Choroid plexus epithelial cell (primary cell): ENCODE data around the gene RERE.

ENCODE experiments used
- DNase-seq: peaks from one replicate; pipeline ENCODE4 v3.0.0-alpha.2; 2010; ENCODE audit warnings: low read depth
- H3K4me3 ChIP-seq: 2 replicates; pipeline ENCODE4 v1.5.1; 2011; ENCODE audit warnings: low read depth, mild to moderate bottlenecking, control low read depth, low read length, moderate library complexity
- TF ChIP-seq, protein P1 (sequence below): conservative IDR thresholded peaks from 2 replicates; pipeline ENCODE4 v1.5.1; 2011; ENCODE audit warnings: low read depth, mild to moderate bottlenecking, control low read depth, inconsistent platforms, low read length, moderate library complexity

Gene RERE

GRCh38 chr1:8862528-8862927 lies 45.1 kb upstream of the RERE start:
- DNase-seq = peak; percentile 44
- no peak overlapping the region for H3K4me3 ChIP-seq
- TF ChIP-seq, protein P1, sequence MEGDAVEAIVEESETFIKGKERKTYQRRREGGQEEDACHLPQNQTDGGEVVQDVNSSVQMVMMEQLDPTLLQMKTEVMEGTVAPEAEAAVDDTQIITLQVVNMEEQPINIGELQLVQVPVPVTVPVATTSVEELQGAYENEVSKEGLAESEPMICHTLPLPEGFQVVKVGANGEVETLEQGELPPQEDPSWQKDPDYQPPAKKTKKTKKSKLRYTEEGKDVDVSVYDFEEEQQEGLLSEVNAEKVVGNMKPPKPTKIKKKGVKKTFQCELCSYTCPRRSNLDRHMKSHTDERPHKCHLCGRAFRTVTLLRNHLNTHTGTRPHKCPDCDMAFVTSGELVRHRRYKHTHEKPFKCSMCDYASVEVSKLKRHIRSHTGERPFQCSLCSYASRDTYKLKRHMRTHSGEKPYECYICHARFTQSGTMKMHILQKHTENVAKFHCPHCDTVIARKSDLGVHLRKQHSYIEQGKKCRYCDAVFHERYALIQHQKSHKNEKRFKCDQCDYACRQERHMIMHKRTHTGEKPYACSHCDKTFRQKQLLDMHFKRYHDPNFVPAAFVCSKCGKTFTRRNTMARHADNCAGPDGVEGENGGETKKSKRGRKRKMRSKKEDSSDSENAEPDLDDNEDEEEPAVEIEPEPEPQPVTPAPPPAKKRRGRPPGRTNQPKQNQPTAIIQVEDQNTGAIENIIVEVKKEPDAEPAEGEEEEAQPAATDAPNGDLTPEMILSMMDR = peak; percentile 82

- no peak overlapping the region for H3K4me3 ChIP-seq
- TF ChIP-seq, protein P1 = no peak
- DNase-seq = no peak
Observed at GRCh38 chr1:8860738-8861516, 43.5 kb upstream of the RERE start.

GRCh38 chr1:8858888-8859706 lies 41.7 kb upstream of the RERE start:
- no peak overlapping the region for H3K4me3 ChIP-seq
- DNase-seq = peak; percentile 87
- TF ChIP-seq, protein P1 = peak; percentile 80

GRCh38 chr1:8858112-8858668 lies 40.8 kb upstream of the RERE start:
- TF ChIP-seq, protein P1 = no peak
- H3K4me3 ChIP-seq = no peak overlapping the region
- peak; percentile 96 for DNase-seq

DNA sequence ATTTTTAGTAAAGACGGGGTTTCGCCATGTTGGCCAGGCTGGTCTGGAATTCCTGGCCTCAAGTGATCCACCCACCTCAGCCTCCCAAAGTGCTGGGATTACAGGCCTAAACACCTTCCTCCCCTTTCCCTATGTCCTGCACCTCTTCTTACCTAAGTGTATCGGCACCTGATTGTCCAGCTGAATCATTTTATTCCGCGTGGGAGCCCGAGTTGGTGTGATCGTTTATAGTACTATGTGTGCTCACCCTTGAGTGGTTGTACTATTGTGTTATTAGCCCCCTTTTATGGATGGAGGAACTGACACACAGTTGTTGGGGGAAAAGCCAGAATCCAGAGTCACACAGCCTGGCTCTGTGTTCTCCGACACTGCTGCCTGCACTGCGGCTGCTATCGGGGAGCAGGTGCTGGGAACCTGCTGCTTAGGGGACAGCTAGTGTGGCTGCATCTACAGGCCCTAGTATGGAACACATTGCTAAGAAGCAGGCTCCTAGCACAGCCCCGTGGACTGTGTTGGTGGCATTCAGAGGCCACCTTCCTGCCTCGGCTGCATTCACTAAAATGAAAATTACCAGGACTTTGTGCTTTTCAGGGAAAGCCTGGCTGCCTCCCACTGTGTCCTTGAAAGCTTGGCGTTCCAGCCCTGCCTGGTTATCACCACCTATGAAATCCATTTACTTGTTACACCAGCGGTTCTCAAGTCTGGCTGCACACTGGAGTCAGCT lies 39.4 kb upstream of the RERE start:
- TF ChIP-seq, protein P1 = no peak
- no peak overlapping the region for H3K4me3 ChIP-seq
- DNase-seq = no peak

- TF ChIP-seq, protein P1 = no peak
- DNase-seq = no peak
- no peak overlapping the region for H3K4me3 ChIP-seq
Observed at GRCh38 chr1:8854240-8854639, 36.8 kb upstream of the RERE start.
